Bronchial epithelial cell (primary cell): ENCODE measurements around the gene CCDC102B. TPM values are rescaled to one million over a fixed set of nuclear protein-coding genes. Genes with fewer than 3 reads are reported as not detected.

Source experiments
- DNase-seq: peaks from one replicate; pipeline ENCODE4 v3.0.0-alpha.2; 2010; ENCODE audit warnings: low read depth
- FAIRE-seq: peaks from 2 replicates; lab custom pipeline; 2011; peaks lifted over from hg19 to GRCh38; lab: Jason Lieb, UNC
- H3K27me3 ChIP-seq: 2 replicates; pipeline ENCODE4 v1.5.1; 2011; ENCODE audit warnings: low read length; ENCODE audit not compliant: control insufficient read depth, insufficient read depth
- H3K36me3 ChIP-seq: 2 replicates; pipeline ENCODE4 v1.5.1; 2011; ENCODE audit warnings: low read length; ENCODE audit not compliant: control insufficient read depth, insufficient read depth
- H3K4me3 ChIP-seq: 2 replicates; pipeline ENCODE4 v1.5.1; 2011; ENCODE audit warnings: mild to moderate bottlenecking, low read depth, low read length, control low read depth
- CTCF ChIP-seq: IDR thresholded peaks from 2 replicates; pipeline ENCODE4 v1.5.1; 2011; ENCODE audit warnings: mild to moderate bottlenecking, moderate library complexity, low read length, control low read depth, inconsistent platforms; ENCODE audit not compliant: insufficient read depth, severe bottlenecking
- total RNA-seq: library from RNA; depleted of rRNA; stranded (reverse); fragments of >200 nt; gene quantifications from 2 replicates; pipeline ENCODE4 v1.2.1, GENCODE V29; 2014

The CCDC102B gene
- total RNA-seq, 1 donor from 2014 or later: 1.6 TPM

DNA sequence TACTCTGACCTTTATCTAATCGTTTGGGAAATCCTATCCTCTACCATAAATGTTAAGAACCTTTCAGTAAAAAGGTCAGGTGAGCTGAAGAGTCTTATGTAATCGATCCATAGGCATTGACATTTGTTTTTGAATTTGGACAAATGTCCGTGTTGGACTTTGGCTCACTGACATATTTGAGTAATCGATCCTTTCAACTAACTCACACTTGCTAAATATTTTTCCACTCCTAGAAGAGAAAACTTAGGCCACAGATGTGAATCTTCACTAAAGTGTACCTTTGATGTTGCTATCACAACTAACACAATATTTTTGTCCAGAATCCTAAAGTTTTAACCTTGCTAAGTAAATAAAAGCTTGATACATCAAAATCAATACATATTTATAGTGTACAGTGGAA, 89.5 kb downstream of the CCDC102B start:
- Histone ChIP-seq H3K36me3 (no peaks in the 10 kb centered on the region), H3K27me3 (no peaks in the 10 kb centered on the region), H3K4me3 (no peak overlapping the region)
- FAIRE-seq: no peak
- TF ChIP-seq CTCF: no peak
- no peak for DNase-seq

DNA sequence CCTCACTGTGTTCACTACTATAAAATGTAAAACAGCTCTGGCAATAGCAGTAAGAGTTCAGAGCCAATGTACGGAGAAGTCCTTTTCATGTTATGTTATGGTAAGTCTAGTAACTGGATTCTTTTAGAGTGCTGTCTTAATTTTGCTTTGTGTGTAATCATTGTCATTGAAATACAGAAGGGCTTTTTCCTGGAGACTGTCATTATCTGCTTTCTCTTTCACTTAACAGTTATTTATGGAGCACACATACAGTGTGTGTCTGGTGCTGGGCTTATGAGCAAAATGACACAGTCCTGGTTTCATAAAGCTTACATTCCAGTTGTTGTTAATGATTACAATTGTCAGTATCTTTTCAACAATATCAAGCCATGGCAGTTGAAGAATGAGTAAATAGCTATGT, 95.5 kb downstream of the CCDC102B start:
- DNase-seq (no peak), FAIRE-seq (no peak)
- no peak for TF ChIP-seq CTCF
- no peak overlapping the region for H3K4me3 ChIP-seq
- H3K27me3 ChIP-seq: no peaks in the 10 kb centered on the region
- H3K36me3 ChIP-seq: no peaks in the 10 kb centered on the region

- Histone ChIP-seq H3K36me3 (no peaks in the 10 kb centered on the region), H3K4me3 (no peak overlapping the region), H3K27me3 (no peaks in the 10 kb centered on the region)
- no peak for TF ChIP-seq CTCF
- DNase-seq: no peak
- no peak for FAIRE-seq
These were observed 99.4 kb downstream of the CCDC102B start for GRCh38 chr18:68897286-68897685.

GRCh38 chr18:68909579-68909978, 111.7 kb downstream of the CCDC102B start:
- DNase-seq (no peak), FAIRE-seq (no peak)
- H3K27me3 ChIP-seq: no peaks in the 10 kb centered on the region
- no peak for TF ChIP-seq CTCF
- H3K36me3 ChIP-seq: no peaks in the 10 kb centered on the region
- no peak overlapping the region for H3K4me3 ChIP-seq

GRCh38 chr18:68915061-68915460, 117.2 kb downstream of the CCDC102B start:
- DNase-seq (no peak), FAIRE-seq (no peak)
- Histone ChIP-seq H3K27me3 (no peaks in the 10 kb centered on the region), H3K36me3 (no peaks in the 10 kb centered on the region), H3K4me3 (no peak overlapping the region)
- TF ChIP-seq CTCF: no peak

DNA sequence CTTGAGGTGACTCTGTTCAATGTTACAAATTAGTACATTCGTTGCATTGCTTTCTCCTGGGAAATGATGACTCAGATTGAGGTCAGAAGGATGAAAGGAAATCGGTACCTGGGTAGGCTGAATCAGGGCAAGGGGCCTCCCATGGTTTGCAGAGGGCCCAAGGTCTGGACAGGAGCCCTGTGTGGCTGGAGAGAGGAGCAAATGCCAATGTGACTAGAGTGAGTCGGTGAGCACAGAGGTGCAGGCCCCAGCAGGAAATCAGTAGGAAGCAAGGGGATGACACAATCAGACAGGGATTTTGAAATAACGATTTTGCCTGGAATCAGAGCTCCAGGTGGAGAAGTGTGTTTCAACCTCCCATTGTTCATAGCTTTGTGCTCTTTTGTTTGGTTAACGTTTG, 118.9 kb downstream of the CCDC102B start:
- Histone ChIP-seq H3K27me3 (no peaks in the 10 kb centered on the region), H3K36me3 (no peaks in the 10 kb centered on the region), H3K4me3 (no peak overlapping the region)
- DNase-seq: peak; percentile 88
- FAIRE-seq: no peak
- no peak for TF ChIP-seq CTCF
